AG10803 (cell line): ENCODE measurements around the gene DBT.
"Not testable (repeated sequence)": the region's sequence is repeated elsewhere in the genome, so short reads cannot be mapped to it uniquely, and the experiment has no call there.

ENCODE experiments used
- DNase-seq: peaks from one replicate; pipeline ENCODE4 v3.0.0; 2010; ENCODE audit warnings: low read depth
- H3K4me3 ChIP-seq: 2 replicates; pipeline ENCODE4 v1.5.1; 2011; ENCODE audit warnings: mild to moderate bottlenecking, low read length, control low read depth
- TF ChIP-seq, protein P1 (sequence below): conservative IDR thresholded peaks from 2 replicates; pipeline ENCODE4 v1.5.1; 2011; ENCODE audit warnings: mild to moderate bottlenecking, low read length, control low read depth, inconsistent platforms

Gene DBT

DNA sequence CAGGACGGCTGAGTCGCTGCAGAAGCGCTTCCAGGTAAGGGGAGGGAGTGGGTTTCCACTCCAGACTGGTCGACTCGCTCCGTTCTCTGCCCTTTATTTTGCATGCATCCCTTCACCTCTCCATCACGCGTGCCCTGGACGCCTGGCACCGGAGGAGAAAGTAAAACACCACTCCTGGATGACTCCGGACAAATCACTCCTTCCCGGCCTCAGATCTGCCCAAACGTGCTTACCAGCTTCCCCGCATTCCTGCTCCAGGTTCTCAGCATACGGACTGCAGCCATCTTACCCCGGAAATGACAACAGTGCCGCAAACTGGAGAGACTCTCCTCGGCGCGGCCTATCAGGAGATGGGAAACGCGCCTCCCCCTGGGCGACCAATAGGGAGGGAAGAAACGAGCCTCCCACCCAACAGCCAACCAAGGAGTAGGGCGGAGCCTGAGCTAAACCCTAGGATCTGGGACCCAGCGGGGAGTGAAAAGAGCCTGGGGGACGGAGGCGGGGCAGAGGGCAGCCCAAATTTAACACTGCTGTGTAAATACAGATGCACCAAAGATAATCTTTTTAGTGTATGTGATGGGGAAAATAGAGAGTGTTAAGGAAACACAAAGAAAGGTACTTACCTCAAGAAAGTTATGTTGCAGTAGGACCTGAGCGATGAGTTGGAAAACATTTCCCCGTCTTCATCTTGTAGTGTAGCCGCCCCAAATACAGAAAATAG is at the start of gene DBT:
Gene DBT (minus strand): TSS at position 298 of the 721 bp plus-strand sequence. CDS start 14 bp downstream, at position 284.
- H3K4me3 ChIP-seq = peak within 1 kb of the TSS; percentile 99
- TF ChIP-seq, protein P1, sequence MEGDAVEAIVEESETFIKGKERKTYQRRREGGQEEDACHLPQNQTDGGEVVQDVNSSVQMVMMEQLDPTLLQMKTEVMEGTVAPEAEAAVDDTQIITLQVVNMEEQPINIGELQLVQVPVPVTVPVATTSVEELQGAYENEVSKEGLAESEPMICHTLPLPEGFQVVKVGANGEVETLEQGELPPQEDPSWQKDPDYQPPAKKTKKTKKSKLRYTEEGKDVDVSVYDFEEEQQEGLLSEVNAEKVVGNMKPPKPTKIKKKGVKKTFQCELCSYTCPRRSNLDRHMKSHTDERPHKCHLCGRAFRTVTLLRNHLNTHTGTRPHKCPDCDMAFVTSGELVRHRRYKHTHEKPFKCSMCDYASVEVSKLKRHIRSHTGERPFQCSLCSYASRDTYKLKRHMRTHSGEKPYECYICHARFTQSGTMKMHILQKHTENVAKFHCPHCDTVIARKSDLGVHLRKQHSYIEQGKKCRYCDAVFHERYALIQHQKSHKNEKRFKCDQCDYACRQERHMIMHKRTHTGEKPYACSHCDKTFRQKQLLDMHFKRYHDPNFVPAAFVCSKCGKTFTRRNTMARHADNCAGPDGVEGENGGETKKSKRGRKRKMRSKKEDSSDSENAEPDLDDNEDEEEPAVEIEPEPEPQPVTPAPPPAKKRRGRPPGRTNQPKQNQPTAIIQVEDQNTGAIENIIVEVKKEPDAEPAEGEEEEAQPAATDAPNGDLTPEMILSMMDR = no peak
- DNase-seq = peak; percentile 92

DNA sequence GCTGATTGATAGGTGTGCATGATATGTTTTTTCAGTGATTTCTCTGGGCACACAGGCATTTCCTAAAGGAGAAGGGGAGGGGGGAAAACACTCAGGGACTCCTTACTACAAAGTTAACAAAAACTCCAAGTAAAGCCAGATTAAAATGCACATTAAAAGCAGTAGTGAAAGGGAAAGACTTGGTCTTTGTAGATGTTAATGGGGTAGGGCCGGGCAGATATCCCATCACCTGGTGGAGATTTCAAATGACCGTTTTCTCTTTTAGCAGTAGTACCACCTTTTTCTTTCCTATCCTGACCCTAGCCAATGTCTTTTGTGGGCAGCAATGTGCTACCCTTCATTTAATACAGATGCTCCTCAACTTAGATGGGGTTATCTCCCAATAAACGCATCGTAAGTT is 48.9 kb upstream of the DBT start:
- no peak overlapping the region for H3K4me3 ChIP-seq
- TF ChIP-seq, protein P1 = no peak
- DNase-seq = no peak

DNA sequence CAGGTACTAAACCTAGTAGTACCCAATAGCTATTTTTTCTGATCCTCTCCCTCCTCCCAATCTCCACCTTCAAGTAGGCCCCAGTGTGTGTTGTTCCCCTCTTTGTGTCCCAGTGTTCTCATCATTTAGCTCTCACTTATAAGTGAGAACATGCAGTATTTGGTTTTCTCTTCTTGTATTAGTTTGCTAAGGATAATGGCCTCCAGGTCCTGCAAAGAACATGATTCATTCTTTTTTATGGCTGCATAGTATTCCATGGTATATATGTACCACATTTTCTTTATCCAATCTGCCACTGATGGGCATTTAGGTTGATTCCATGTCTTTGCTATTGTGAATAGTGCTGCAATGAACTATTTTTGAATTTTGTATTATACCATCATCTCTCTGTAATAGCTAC is 47.4 kb upstream of the DBT start:
- not testable (repeated sequence) for DNase-seq, H3K4me3 ChIP-seq

DNA sequence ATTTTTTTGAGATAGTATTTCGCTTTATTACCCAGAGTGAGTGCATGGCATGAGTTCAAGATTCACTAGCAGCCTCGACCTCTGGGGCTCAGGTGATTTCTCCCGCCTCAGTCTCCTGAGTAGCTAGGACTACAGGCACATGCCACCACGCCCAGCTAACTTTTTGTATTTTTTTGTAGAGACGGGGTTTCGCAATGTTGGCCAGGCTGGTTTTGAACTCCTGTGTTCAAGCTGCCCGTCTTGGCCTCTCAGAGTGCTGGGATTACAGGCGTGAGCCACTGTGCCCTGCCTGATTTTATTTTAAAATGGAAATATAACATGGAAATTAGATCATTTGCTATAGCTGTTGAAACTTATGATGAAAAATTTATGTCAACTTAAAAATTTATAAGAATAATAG is 46.5 kb upstream of the DBT start:
- no peak for DNase-seq
- H3K4me3 ChIP-seq = no peak overlapping the region
- TF ChIP-seq, protein P1 = no peak

DNA sequence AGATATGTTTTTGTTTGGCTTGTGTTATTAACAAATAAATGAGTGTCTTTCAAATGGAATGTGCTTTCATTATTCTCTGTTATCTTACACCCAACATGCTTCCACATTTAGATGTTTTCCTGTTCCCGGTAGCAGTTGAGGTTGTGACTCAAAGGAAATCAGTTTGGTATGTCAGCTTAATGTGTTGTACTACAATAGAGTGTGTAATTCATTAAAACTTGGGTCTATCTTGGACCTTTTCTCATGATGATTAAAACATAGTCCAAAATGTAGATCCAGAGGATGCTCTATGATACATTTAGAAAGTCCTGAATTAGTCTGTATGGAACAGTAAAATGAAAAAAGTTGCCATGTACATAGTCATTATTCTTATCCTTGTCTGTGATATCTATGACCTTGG is 43.1 kb upstream of the DBT start:
- TF ChIP-seq, protein P1 = no peak
- peak; percentile 13 for DNase-seq
- H3K4me3 ChIP-seq = no peak overlapping the region

DNA sequence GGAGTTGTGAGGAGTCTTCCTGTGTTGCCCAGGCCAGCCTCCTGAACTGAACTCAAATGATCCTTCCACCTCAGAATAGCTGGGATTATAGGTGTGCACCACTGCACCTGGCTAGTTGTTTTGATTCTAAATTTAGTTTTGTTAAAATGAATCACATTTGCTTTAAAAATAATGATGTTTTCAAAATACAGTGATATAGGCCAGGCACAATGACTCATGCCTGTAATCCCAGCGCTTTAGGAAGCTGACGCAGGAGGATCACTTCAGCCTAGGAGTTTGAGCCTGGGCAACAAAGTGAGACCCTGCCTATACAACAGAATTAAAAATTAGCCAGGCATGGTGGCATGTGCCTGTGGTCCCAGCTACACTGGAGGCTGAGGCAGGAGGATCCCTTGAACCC is 40.7 kb upstream of the DBT start:
- H3K4me3 ChIP-seq = no peak overlapping the region
- TF ChIP-seq, protein P1 = no peak
- DNase-seq = no peak

DNA sequence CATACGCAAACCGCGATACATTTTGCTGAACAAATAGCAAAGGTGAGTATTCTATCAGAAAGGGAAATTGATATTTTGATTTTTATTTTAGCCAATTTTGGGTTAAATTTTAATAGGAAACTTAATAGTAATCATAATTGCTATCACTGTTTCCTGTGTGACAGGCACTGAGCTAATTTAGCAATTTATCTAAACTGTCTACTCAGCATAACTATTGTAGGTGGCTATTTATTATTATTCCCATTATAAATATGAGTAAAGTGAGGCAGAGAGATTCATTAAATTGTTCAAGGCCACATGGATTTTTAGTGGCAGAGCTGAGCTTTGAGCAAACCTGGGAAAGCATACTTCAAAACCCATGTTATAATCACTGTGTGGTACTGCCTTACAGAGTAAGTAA is 37.5 kb upstream of the DBT start:
- TF ChIP-seq, protein P1 = no peak
- no peak for DNase-seq
- no peak overlapping the region for H3K4me3 ChIP-seq
